K562 (cell line): ENCODE results near the gene LASP1. TPM values are rescaled to one million over a fixed set of nuclear protein-coding genes. Genes with fewer than 3 reads are reported as not detected.

Experiments used
- CBFA2T2 ChIP-seq: fragments of 450-650 bp; conservative IDR thresholded peaks from 2 replicates; pipeline ENCODE4 v1.6.1; 2017; ENCODE audit warnings: mild to moderate bottlenecking
- CHD4 ChIP-seq: fragments of 200-600 bp; sonication (generic); IDR thresholded peaks from 3 replicates; pipeline ENCODE4 v1.6.1; 2012; ENCODE audit warnings: low read depth, mild to moderate bottlenecking, mixed read lengths, low read length, inconsistent platforms; ENCODE audit not compliant: insufficient read depth, insufficient replicate concordance, poor library complexity, severe bottlenecking
- DPF2 ChIP-seq: fragments of 450-650 bp; IDR thresholded peaks from 2 replicates; pipeline ENCODE4 v1.6.1; 2016
- EGR1 ChIP-seq: fragments of 450-650 bp; conservative IDR thresholded peaks from 2 replicates; pipeline ENCODE4 v1.6.1; 2017; ENCODE audit warnings: mild to moderate bottlenecking
- FOXA3 ChIP-seq, 2 experiments: fragments of 450-650 bp in 1 of 2; sonication (generic) in 1 of 2; formaldehyde crosslinking; IDR thresholded peaks in 1 of 2; conservative IDR thresholded peaks in 1 of 2; 2 replicates each; pipeline versions ENCODE4 v1.4.0 to v1.8.0; 2020 to 2022; ENCODE audit warnings: mild to moderate bottlenecking in 2 of 2, missing genetic modification reagents in 1 of 2
- MTA1 ChIP-seq: fragments of 450-650 bp; IDR thresholded peaks from 2 replicates; pipeline ENCODE4 v1.6.1; 2017; ENCODE audit warnings: borderline replicate concordance
- MTA2 ChIP-seq: fragments of 450-650 bp; IDR thresholded peaks from 2 replicates; pipeline ENCODE4 v1.6.1; 2016; ENCODE audit warnings: low read depth
- MTA3 ChIP-seq: fragments of 450-650 bp; formaldehyde crosslinking; IDR thresholded peaks from 2 replicates; pipeline ENCODE4 v1.6.1; 2017; ENCODE audit warnings: mild to moderate bottlenecking, borderline replicate concordance
- NBN ChIP-seq: fragments of 450-650 bp; IDR thresholded peaks from 2 replicates; pipeline ENCODE4 v1.6.1; 2016; ENCODE audit warnings: low read depth, mild to moderate bottlenecking
- NFATC3 ChIP-seq: fragments of 450-650 bp; IDR thresholded peaks from 2 replicates; pipeline ENCODE4 v1.6.1; 2017; ENCODE audit warnings: mild to moderate bottlenecking
- ZNF23 ChIP-seq: fragments of 250-450 bp; sonication (Bioruptor Pico); IDR thresholded peaks from 2 replicates; pipeline ENCODE4 v1.4.0; 2020; ENCODE audit warnings: mild to moderate bottlenecking
- ZZZ3 ChIP-seq: fragments of 450-650 bp; IDR thresholded peaks from 2 replicates; pipeline ENCODE4 v1.6.1; 2016; ENCODE audit warnings: antibody characterized with exemption, mild to moderate bottlenecking, moderate library complexity
- polyA plus RNA-seq, 8 experiments: library from polyadenylated mRNA; depleted of rRNA in 4 of 8; stranded (reverse) in 5 of 8; unstranded in 3 of 8; fragments of >200 nt; fragmentation: Nextera tagmentation in 2 of 8; fragmentation: Illumina TruSeq in 1 of 8; extraction: Ambion mirVana in 2 of 8; extraction: Trizol in 1 of 8; gene quantifications; 2 replicates each; pipeline versions ENCODE4 v1.2.1 to v1.2.3, GENCODE V29; 2011 to 2014; ENCODE audit warnings: inconsistent platforms in 1 of 8, missing spikeins in 1 of 8
- total RNA-seq, 7 experiments: library from RNA; depleted of rRNA in 6 of 7; stranded (reverse); fragments of >200 nt in 6 of 7; fragmentation: Illumina TruSeq in 2 of 7; extraction: Trizol in 2 of 7; gene quantifications; 2 replicates each; pipeline versions ENCODE4 v1.2.1 to v1.2.3, GENCODE V29; 2011 to 2021; ENCODE audit warnings: low replicate concordance in 1 of 7
- TF ChIP-seq, protein P1 (sequence below): sonication (generic); formaldehyde crosslinking; IDR thresholded peaks from 2 replicates; pipeline ENCODE4 v1.8.1; 2023; ENCODE audit warnings: mild to moderate bottlenecking, missing genetic modification reagents
- TF ChIP-seq, protein P2 (sequence below): fragments of 150-350 bp; IDR thresholded peaks from 2 replicates; pipeline ENCODE4 v1.6.1; 2014; ENCODE audit warnings: low read depth, mild to moderate bottlenecking, low read length, borderline replicate concordance
- TF ChIP-seq, protein P3 (sequence below), 2 experiments: fragments of 450-650 bp in 1 of 2; IDR thresholded peaks; 2 replicates each; pipeline ENCODE4 v1.6.1; 2011 to 2017; ENCODE audit warnings: low read depth in 2 of 2, antibody characterized with exemption in 1 of 2, borderline replicate concordance in 1 of 2, low read length in 1 of 2, mild to moderate bottlenecking in 1 of 2, mixed read lengths in 1 of 2; ENCODE audit not compliant: control insufficient read depth in 1 of 2

LASP1 gene
- total and polyA plus RNA-seq, 9 of the 15 experiments (the other 6 are each of a cell fraction or from before 2014, with no cell fraction given): 23.0 to 125 (median 55.3) TPM

DNA sequence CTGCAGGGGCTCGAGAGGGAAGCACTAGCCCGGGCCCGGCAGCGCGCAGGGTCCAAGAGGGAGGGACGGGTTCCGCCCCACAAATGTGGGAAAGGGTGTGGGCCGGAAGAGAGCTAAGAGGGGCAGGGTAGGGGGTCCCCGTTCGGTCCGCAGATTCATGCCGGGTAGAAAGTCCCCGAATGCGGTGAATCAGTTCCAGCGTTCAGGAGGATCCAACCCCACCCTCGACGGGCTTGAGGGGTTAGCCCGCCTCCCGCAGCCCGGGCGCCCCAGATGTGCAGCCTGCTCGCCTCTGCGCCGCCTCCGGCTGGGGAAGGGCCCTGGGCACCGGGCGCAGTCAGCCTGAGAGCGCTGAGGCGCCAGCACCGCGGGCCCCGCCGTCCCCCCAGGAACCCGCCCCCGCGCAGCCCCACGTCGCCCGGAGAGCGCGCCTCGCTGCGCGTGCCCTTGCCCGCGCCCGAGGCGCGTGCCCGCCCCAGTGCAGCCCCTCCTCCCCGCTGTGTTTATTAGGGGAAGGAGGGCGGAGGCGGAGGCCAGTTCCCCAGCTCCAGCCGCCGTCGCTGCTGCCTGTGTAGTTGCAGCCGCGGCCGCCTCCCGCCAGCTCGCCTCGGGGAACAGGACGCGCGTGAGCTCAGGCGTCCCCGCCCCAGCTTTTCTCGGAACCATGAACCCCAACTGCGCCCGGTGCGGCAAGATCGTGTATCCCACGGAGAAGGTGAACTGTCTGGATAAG, at the start of gene LASP1 (continued):
- TF ChIP-seq, protein P1, sequence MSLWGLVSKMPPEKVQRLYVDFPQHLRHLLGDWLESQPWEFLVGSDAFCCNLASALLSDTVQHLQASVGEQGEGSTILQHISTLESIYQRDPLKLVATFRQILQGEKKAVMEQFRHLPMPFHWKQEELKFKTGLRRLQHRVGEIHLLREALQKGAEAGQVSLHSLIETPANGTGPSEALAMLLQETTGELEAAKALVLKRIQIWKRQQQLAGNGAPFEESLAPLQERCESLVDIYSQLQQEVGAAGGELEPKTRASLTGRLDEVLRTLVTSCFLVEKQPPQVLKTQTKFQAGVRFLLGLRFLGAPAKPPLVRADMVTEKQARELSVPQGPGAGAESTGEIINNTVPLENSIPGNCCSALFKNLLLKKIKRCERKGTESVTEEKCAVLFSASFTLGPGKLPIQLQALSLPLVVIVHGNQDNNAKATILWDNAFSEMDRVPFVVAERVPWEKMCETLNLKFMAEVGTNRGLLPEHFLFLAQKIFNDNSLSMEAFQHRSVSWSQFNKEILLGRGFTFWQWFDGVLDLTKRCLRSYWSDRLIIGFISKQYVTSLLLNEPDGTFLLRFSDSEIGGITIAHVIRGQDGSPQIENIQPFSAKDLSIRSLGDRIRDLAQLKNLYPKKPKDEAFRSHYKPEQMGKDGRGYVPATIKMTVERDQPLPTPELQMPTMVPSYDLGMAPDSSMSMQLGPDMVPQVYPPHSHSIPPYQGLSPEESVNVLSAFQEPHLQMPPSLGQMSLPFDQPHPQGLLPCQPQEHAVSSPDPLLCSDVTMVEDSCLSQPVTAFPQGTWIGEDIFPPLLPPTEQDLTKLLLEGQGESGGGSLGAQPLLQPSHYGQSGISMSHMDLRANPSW (CRISPR knock-in tag): 0 out of 2 replicates have a peak, but pooled peaks have one; percentile 39
- TF ChIP-seq ZNF23: no peak
- no peak for TF ChIP-seq CBFA2T2
- TF ChIP-seq, protein P2, sequence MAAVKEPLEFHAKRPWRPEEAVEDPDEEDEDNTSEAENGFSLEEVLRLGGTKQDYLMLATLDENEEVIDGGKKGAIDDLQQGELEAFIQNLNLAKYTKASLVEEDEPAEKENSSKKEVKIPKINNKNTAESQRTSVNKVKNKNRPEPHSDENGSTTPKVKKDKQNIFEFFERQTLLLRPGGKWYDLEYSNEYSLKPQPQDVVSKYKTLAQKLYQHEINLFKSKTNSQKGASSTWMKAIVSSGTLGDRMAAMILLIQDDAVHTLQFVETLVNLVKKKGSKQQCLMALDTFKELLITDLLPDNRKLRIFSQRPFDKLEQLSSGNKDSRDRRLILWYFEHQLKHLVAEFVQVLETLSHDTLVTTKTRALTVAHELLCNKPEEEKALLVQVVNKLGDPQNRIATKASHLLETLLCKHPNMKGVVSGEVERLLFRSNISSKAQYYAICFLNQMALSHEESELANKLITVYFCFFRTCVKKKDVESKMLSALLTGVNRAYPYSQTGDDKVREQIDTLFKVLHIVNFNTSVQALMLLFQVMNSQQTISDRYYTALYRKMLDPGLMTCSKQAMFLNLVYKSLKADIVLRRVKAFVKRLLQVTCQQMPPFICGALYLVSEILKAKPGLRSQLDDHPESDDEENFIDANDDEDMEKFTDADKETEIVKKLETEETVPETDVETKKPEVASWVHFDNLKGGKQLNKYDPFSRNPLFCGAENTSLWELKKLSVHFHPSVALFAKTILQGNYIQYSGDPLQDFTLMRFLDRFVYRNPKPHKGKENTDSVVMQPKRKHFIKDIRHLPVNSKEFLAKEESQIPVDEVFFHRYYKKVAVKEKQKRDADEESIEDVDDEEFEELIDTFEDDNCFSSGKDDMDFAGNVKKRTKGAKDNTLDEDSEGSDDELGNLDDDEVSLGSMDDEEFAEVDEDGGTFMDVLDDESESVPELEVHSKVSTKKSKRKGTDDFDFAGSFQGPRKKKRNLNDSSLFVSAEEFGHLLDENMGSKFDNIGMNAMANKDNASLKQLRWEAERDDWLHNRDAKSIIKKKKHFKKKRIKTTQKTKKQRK: no peak
- TF ChIP-seq MTA1: no peak
- TF ChIP-seq ZZZ3: no peak
- no peak for TF ChIP-seq CHD4
- TF ChIP-seq, protein P3, sequence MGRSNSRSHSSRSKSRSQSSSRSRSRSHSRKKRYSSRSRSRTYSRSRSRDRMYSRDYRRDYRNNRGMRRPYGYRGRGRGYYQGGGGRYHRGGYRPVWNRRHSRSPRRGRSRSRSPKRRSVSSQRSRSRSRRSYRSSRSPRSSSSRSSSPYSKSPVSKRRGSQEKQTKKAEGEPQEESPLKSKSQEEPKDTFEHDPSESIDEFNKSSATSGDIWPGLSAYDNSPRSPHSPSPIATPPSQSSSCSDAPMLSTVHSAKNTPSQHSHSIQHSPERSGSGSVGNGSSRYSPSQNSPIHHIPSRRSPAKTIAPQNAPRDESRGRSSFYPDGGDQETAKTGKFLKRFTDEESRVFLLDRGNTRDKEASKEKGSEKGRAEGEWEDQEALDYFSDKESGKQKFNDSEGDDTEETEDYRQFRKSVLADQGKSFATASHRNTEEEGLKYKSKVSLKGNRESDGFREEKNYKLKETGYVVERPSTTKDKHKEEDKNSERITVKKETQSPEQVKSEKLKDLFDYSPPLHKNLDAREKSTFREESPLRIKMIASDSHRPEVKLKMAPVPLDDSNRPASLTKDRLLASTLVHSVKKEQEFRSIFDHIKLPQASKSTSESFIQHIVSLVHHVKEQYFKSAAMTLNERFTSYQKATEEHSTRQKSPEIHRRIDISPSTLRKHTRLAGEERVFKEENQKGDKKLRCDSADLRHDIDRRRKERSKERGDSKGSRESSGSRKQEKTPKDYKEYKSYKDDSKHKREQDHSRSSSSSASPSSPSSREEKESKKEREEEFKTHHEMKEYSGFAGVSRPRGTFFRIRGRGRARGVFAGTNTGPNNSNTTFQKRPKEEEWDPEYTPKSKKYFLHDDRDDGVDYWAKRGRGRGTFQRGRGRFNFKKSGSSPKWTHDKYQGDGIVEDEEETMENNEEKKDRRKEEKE (IDR thresholded peaks at IDR 0.05; ENCODE audit: borderline replicate concordance in 1 of 2, control insufficient read depth in 1 of 2, low read depth in 2 of 2, low read length in 1 of 2): no peak
- TF ChIP-seq NBN: 0 out of 2 replicates have a peak, but pooled peaks have one; percentile 66
- peak; percentile 80 for TF ChIP-seq EGR1
- no peak for TF ChIP-seq FOXA3 (CRISPR knock-in tag; conservative IDR thresholded peaks at IDR 0.05 in 1 of 2, IDR thresholded peaks at IDR 0.05 in 1 of 2)
- no peak for TF ChIP-seq MTA2
- TF ChIP-seq MTA3: peak; percentile 72
- no peak for TF ChIP-seq DPF2
- no peak for TF ChIP-seq NFATC3
